GM18505 (cell line): ENCODE results near the gene DPP6.
"Not testable (repeated sequence)": the region's sequence is repeated elsewhere in the genome, so short reads cannot be mapped to it uniquely, and the experiment has no call there.

ENCODE experiments used
- ATAC-seq: cut with Tn5 transposase; IDR thresholded peaks from one replicate; pipeline ENCODE4 v1.9.1; 2021; ENCODE audit not compliant: unreplicated experiment
- POLR2A ChIP-seq: IDR thresholded peaks from 4 replicates; pipeline ENCODE4 v1.6.1; 2011; ENCODE audit warnings: borderline replicate concordance; ENCODE audit not compliant: insufficient read depth, insufficient read length; ENCODE audit errors: extremely low read depth

The DPP6 gene

GRCh38 chr7:154915600-154915999, 863.4 kb downstream of the DPP6 start:
- no peak for ATAC-seq
- no peak for TF ChIP-seq POLR2A

GRCh38 chr7:154916381-154916780, 864.2 kb downstream of the DPP6 start:
- no peak for TF ChIP-seq POLR2A

GRCh38 chr7:154916856-154917807, 864.9 kb downstream of the DPP6 start:
- no peak for ATAC-seq
- TF ChIP-seq POLR2A, result no peak

More at GRCh38 chr7:154916381-154916780, 864.2 kb downstream of the DPP6 start:
- ATAC-seq, result no peak

- no peak for TF ChIP-seq POLR2A
- no peak for ATAC-seq
Observed at GRCh38 chr7:154917808-154918160, 865.6 kb downstream of the DPP6 start.

GRCh38 chr7:154918266-154918665, 866.1 kb downstream of the DPP6 start:
- no peak for TF ChIP-seq POLR2A
- no peak for ATAC-seq

- TF ChIP-seq POLR2A, result no peak
- ATAC-seq, result no peak
Observed at GRCh38 chr7:154918741-154919140, 866.5 kb downstream of the DPP6 start.

GRCh38 chr7:154919344-154920225, 867.4 kb downstream of the DPP6 start:
- ATAC-seq, result no peak

GRCh38 chr7:154922472-154922871, 870.3 kb downstream of the DPP6 start:
- ATAC-seq, result not testable (repeated sequence)

More at GRCh38 chr7:154919344-154920225, 867.4 kb downstream of the DPP6 start:
- no peak for TF ChIP-seq POLR2A

GRCh38 chr7:154927624-154928125, 875.5 kb downstream of the DPP6 start:
- TF ChIP-seq POLR2A, result no peak
- ATAC-seq, result peak; percentile 47

GRCh38 chr7:154928136-154929005, 876.2 kb downstream of the DPP6 start:
- peak; percentile 87 for ATAC-seq
- TF ChIP-seq POLR2A, result peak; percentile 51

- ATAC-seq, result peak; percentile 5
- no peak for TF ChIP-seq POLR2A
Observed at GRCh38 chr7:154929006-154929726, 877.0 kb downstream of the DPP6 start.

- no peak for TF ChIP-seq POLR2A
- ATAC-seq, result no peak
Observed at GRCh38 chr7:154931906-154932305, 879.7 kb downstream of the DPP6 start.

- ATAC-seq, result not testable (repeated sequence)
Observed at GRCh38 chr7:154934353-154934952, 882.3 kb downstream of the DPP6 start.
